Small intestine (tissue), 7 donors: ENCODE measurements around the gene PKP2. TPM values are rescaled to one million over a fixed set of nuclear protein-coding genes. Genes with fewer than 3 reads are reported as not detected.

Experiments used
- DNase-seq, 2 donors: peaks; one replicate each; pipeline versions ENCODE4 v3.0.0 to v3.0.0-alpha.2; 2013
- FAIRE-seq: peaks from 2 replicates; lab custom pipeline; 2012; peaks lifted over from hg19 to GRCh38; lab: Jason Lieb, UNC
- H3K27ac ChIP-seq, 3 donors: one replicate each; pipeline ENCODE4 v1.5.1; 2013; ENCODE audit warnings: low read length in 2 of 3, mild to moderate bottlenecking in 2 of 3, control low read depth in 1 of 3, inconsistent platforms in 1 of 3, low read depth in 1 of 3, moderate library complexity in 1 of 3
- H3K27me3 ChIP-seq, 3 donors: one replicate each; pipeline ENCODE4 v1.6.1; 2013; ENCODE audit warnings: low read length in 3 of 3, inconsistent platforms in 1 of 3; ENCODE audit not compliant: control insufficient read depth in 3 of 3, insufficient read depth in 3 of 3
- H3K36me3 ChIP-seq, 3 donors: one replicate each; pipeline ENCODE4 v1.6.1; 2013; ENCODE audit warnings: low read length in 3 of 3, inconsistent platforms in 1 of 3, low read depth in 1 of 3, mild to moderate bottlenecking in 1 of 3, moderate library complexity in 1 of 3; ENCODE audit not compliant: control insufficient read depth in 3 of 3, insufficient read depth in 2 of 3
- H3K4me1 ChIP-seq, 3 donors: one replicate each; pipeline ENCODE4 v1.6.1; 2013; ENCODE audit warnings: low read length in 2 of 3, inconsistent platforms in 1 of 3, low read depth in 1 of 3, mild to moderate bottlenecking in 1 of 3, moderate library complexity in 1 of 3; ENCODE audit not compliant: control insufficient read depth in 3 of 3, insufficient read depth in 2 of 3
- H3K4me3 ChIP-seq, 3 donors: one replicate each; pipeline ENCODE4 v1.5.1; 2013; ENCODE audit warnings: low read length in 3 of 3, control low read depth in 1 of 3, inconsistent platforms in 1 of 3, low read depth in 1 of 3, mild to moderate bottlenecking in 1 of 3, moderate library complexity in 1 of 3
- H3K9me3 ChIP-seq, 2 donors: one replicate each; pipeline ENCODE4 v1.6.1; 2013; ENCODE audit warnings: low read depth in 1 of 2, low read length in 1 of 2; ENCODE audit not compliant: control insufficient read depth in 2 of 2, insufficient read depth in 1 of 2
- WGBS, 3 donors: extraction: QIAGEN DNeasy Blood & Tissue Kit; methylation state at CpG; one replicate each; pipeline ENCODE4 v1.1.7; 2013; 5-methylcytosine and 5-hydroxymethylcytosine counted together
- polyA plus RNA-seq, 4 donors: library from polyadenylated mRNA; stranded (reverse) in 3 of 4; unstranded in 1 of 4; fragments of 200-250 nt in 3 of 4; fragments of 120-200 nt in 1 of 4; gene quantifications; one replicate each; pipeline versions ENCODE4 v1.2.1 to v1.2.3, GENCODE V29; 2013
- donor health status: healthy with polysubstance abuse.
- donor health status: control.
- donor health status: control.
- donor health status: Bipolar disorder and iron deficiency.
- donor health status: healthy.

Gene PKP2
- polyA plus RNA-seq, 4 donors = 12.7 to 34.7 (median 22.8) TPM

- H3K4me3 ChIP-seq = no peak overlapping the region
- H3K27me3 ChIP-seq = peaks cover 0 to 2% (median 0%) of the 10 kb centered on the region in 3 donors
- FAIRE-seq = no peak
- 77 to 88% (median 86%) methylated on average over 7 of the region's 7 CpGs for WGBS, 3 donors
- H3K4me1 ChIP-seq = no peaks in the 10 kb centered on the region
- DNase-seq = no peak
- H3K9me3 ChIP-seq = peaks cover 0 to 12% of the 10 kb centered on the region in 2 donors
- peaks cover 0 to 19% (median 14%) of the 10 kb centered on the region in 3 donors for H3K36me3 ChIP-seq
- no peak overlapping the region for H3K27ac ChIP-seq
Observed at GRCh38 chr12:32811686-32812392, 84.7 kb downstream of the PKP2 start.

DNA sequence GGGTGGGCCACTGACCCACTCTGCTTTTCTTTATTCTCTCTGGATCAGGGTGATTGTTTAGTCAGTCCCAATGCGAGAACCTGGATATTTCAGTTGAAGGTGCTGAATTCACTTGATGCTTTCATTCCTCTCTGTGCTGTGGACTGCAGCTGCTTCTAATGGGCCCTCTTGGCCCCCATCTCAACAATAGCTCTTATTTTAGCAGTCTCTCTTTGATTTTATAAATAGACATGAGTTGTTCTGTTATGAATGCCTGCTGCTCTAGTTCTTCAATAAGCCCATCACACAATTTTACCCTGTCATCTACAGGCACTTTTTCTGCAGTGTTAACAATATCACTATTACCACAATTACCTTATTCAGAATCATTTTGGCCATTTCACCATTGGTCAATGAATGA, 86.7 kb downstream of the PKP2 start:
- peaks cover 0 to 15% of the 10 kb centered on the region in 2 donors for H3K9me3 ChIP-seq
- H3K4me3 ChIP-seq = no peak overlapping the region
- H3K36me3 ChIP-seq = peaks cover 0 to 19% (median 10%) of the 10 kb centered on the region in 3 donors
- H3K4me1 ChIP-seq = no peaks in the 10 kb centered on the region
- DNase-seq (no peak), FAIRE-seq (no peak)
- 95 to 100% (median 100%) methylated on average over 1 of the region's 1 CpG for WGBS, 3 donors
- H3K27me3 ChIP-seq = no peaks in the 10 kb centered on the region
- H3K27ac ChIP-seq = no peak overlapping the region

DNA sequence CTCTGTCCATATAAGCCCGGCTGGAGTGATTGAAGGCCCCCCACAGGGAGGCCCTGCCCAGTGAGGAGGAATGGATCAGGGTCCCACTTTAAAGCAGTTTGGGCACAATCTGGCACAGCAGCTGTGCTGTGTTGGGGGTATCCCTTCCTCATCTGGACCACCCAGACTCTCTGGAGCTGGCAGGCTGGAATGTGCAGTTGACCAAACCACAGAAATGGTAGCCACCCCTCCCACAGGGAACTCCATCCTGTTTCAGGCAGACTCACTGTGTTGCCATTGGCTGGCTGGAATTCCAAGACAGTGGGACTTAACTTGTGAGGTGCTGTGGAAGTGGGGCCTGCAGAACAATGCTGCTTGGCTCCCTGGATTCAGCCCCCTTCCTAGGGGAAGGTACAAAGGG, 87.4 kb downstream of the PKP2 start:
- no peaks in the 10 kb centered on the region for H3K4me1 ChIP-seq
- H3K4me3 ChIP-seq = no peak overlapping the region
- 0 to 41% (median 0%) methylated on average over 1 of the region's 1 CpG for WGBS, 3 donors
- peaks cover 0 to 19% (median 10%) of the 10 kb centered on the region in 3 donors for H3K36me3 ChIP-seq
- H3K9me3 ChIP-seq = peaks cover 0 to 15% of the 10 kb centered on the region in 2 donors
- H3K27ac ChIP-seq = no peak overlapping the region
- DNase-seq (no peak), FAIRE-seq (no peak)
- no peaks in the 10 kb centered on the region for H3K27me3 ChIP-seq

DNA sequence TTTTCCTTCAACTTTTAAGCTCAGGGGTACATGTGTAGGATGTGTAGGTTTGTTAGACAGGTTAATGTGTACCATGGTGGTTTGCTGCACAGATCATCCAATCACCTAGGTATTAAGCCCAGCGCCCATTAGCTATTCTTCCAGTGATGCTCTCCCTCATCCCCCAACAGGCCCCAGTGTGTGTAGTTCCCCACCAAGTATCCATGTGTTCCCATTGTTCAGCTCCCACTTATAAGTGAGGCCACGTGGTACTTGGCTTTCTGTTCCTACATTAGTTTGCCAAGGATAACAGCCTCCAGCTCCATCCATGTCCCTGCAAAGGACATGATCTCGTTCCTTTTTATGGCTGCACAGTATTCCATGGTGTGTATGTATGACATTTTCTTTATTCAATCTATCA, 92.3 kb downstream of the PKP2 start:
- 78 to 94% (median 85%) methylated on average over 3 of the region's 3 CpGs for WGBS, 3 donors
- Histone ChIP-seq H3K27ac (no peak overlapping the region), H3K9me3 (peaks cover 0 to 12% of the 10 kb centered on the region in 2 donors), H3K4me1 (no peaks in the 10 kb centered on the region), H3K36me3 (peaks cover 0 to 10% (median 8%) of the 10 kb centered on the region in 3 donors), H3K4me3 (no peak overlapping the region), H3K27me3 (no peaks in the 10 kb centered on the region)
- FAIRE-seq = no peak
- DNase-seq = no peak

GRCh38 chr12:32801269-32801980, 95.2 kb downstream of the PKP2 start:
- DNase-seq = no peak
- Histone ChIP-seq H3K9me3 (peaks cover 0 to 3% of the 10 kb centered on the region in 2 donors), H3K36me3 (peaks cover 0 to 6% (median 5%) of the 10 kb centered on the region in 3 donors), H3K27ac (no peak overlapping the region), H3K4me3 (no peak overlapping the region), H3K4me1 (no peaks in the 10 kb centered on the region), H3K27me3 (no peaks in the 10 kb centered on the region)
- 78 to 89% (median 79%) methylated on average over 5 of the region's 5 CpGs for WGBS, 3 donors
- FAIRE-seq = no peak

GRCh38 chr12:32794281-32794680, 102.3 kb downstream of the PKP2 start:
- Histone ChIP-seq H3K27me3 (peaks cover 0 to 2% (median 0%) of the 10 kb centered on the region in 3 donors), H3K4me3 (no peak overlapping the region), H3K27ac (no peak overlapping the region), H3K36me3 (peaks cover 0 to 26% (median 18%) of the 10 kb centered on the region in 3 donors), H3K4me1 (no peaks in the 10 kb centered on the region), H3K9me3 (no peaks in the 10 kb centered on the region)
- DNase-seq (no peak), FAIRE-seq (no peak)
- WGBS, 3 donors = 71 to 87% (median 79%) methylated on average over 4 of the region's 4 CpGs

DNA sequence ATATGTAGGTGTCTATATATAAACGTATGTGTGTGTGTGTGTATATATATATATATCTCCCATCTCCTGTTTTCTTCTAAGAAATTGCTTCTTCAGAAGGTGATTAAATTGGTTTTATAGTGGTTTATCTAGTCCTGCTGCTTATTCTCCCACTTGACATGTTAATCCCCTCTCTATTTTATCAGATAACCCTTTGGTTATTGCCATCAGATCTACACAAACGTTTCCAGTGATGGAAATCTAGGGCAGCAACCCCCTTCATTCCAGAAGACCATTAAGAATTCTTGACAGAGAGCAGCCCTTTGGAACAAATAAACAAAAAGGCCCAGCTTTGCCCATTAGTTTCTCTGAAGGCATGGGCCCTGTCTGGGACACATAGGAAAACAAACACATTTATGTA, 106.7 kb downstream of the PKP2 start:
- WGBS, 3 donors = 44 to 63% (median 56%) methylated on average over 2 of the region's 2 CpGs

DNA sequence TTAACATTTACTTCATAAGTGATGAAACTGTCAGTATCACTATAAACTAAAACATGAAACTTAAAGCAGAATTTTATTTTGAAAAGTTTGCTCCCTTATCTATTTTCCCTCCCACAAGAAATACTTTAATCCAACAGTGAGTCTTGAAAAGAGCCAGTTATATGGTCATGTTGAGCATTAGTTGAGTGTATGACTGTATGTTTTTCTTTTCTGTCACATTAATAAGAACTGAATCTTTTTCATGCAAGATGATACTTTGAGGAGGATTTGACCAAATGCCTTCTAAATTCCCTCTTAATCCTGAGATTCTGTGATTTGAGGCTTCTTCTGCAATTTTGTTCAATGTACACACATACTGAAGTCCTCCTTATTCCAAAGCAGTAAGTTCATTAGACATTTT, 107.1 kb downstream of the PKP2 start:
- H3K9me3 ChIP-seq = no peaks in the 10 kb centered on the region
- peaks cover 0 to 13% (median 10%) of the 10 kb centered on the region in 3 donors for H3K36me3 ChIP-seq
- DNase-seq (no peak), FAIRE-seq (no peak)
- H3K4me1 ChIP-seq = no peaks in the 10 kb centered on the region
- H3K4me3 ChIP-seq = no peak overlapping the region
- peaks cover 0 to 2% (median 0%) of the 10 kb centered on the region in 3 donors for H3K27me3 ChIP-seq
- no peak overlapping the region for H3K27ac ChIP-seq

More for the DNA sequence above, 106.7 kb downstream of the PKP2 start:
- no peak overlapping the region for H3K4me3 ChIP-seq
- H3K4me1 ChIP-seq = no peaks in the 10 kb centered on the region
- no peaks in the 10 kb centered on the region for H3K9me3 ChIP-seq
- H3K27me3 ChIP-seq = peaks cover 0 to 2% (median 0%) of the 10 kb centered on the region in 3 donors
- H3K36me3 ChIP-seq = peaks cover 0 to 16% (median 13%) of the 10 kb centered on the region in 3 donors
- FAIRE-seq (no peak), DNase-seq (no peak)
- H3K27ac ChIP-seq = no peak overlapping the region
